ENCODE results near the gene QTRT2. TPM values are rescaled to one million over a fixed set of nuclear protein-coding genes. Genes with fewer than 3 reads are reported as not detected.

QTRT2 gene
- total RNA-seq, 4 donors from 2014 or later = 16.4 to 19.7 (median 18.9) TPM

DNA sequence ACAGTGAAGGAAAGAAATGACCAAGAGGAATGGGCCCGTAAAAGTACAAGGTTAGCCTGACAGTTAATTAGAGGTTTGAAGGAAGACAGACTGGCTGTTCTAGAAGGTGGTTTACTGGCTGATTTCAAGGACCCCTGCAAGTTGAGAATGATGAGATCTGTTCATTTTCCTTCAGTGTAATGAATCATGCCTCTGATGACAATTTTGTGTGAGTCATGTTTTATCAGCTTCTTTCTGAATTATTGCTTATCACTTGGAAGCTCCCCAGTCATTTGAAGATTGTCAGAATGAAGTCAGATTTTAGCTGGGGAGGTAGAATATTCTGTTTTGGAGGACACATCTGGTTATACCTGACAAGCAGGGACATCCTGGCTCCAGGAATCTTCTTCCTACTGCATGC is 71.7 kb downstream of the QTRT2 start:
- TF ChIP-seq, protein P1, sequence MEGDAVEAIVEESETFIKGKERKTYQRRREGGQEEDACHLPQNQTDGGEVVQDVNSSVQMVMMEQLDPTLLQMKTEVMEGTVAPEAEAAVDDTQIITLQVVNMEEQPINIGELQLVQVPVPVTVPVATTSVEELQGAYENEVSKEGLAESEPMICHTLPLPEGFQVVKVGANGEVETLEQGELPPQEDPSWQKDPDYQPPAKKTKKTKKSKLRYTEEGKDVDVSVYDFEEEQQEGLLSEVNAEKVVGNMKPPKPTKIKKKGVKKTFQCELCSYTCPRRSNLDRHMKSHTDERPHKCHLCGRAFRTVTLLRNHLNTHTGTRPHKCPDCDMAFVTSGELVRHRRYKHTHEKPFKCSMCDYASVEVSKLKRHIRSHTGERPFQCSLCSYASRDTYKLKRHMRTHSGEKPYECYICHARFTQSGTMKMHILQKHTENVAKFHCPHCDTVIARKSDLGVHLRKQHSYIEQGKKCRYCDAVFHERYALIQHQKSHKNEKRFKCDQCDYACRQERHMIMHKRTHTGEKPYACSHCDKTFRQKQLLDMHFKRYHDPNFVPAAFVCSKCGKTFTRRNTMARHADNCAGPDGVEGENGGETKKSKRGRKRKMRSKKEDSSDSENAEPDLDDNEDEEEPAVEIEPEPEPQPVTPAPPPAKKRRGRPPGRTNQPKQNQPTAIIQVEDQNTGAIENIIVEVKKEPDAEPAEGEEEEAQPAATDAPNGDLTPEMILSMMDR (IDR thresholded peaks at IDR 0.05) = no peak
- TF ChIP-seq POLR2A (IDR thresholded peaks at IDR 0.05) = no peak
- TF ChIP-seq EP300 (IDR thresholded peaks at IDR 0.05) = no peak
- no peak for TF ChIP-seq POLR2AphosphoS5 (IDR thresholded peaks at IDR 0.05)
- Histone ChIP-seq H3K4me3 (no peak overlapping the region), H3K9me3 (no peaks in the 10 kb centered on the region), H3K4me1 (no peaks in the 10 kb centered on the region), H3K36me3 (no peaks in the 10 kb centered on the region), H3K27ac (no peak overlapping the region), H3K27me3 (no peaks in the 10 kb centered on the region)
- no peak for DNase-seq (ENCODE audit: low spot score in 2 of 2)
- 55% methylated on average over 1 of the region's 1 CpG for WGBS

DNA sequence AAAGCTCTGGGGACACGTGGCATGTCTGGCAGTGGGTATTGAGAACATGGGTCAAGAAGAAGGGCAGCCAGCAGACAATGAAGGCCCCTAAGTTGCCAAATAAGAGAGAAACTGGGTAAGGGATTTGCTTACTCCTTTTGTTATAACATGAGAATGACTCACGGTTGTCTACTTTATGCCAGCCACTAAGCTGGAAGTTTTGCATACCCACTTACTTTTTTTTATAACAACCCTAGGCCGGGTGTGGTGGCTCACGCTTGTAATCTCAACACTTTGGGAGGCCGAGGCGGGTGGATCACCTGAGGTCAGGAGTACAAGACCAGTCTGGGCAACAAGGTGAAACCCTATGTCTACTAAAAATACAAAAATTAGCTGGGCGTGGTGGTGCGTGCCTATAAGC is 72.3 kb downstream of the QTRT2 start:
- H3K4me1 ChIP-seq = no peaks in the 10 kb centered on the region
- H3K36me3 ChIP-seq = no peaks in the 10 kb centered on the region
- WGBS = 86% methylated on average over 8 of the region's 8 CpGs
- no peak overlapping the region for H3K4me3 ChIP-seq
- H3K9me3 ChIP-seq = no peaks in the 10 kb centered on the region
- DNase-seq (ENCODE audit: low spot score in 2 of 2) = no peak
- H3K27me3 ChIP-seq = no peaks in the 10 kb centered on the region
- TF ChIP-seq, protein P1 (IDR thresholded peaks at IDR 0.05) = no peak
- TF ChIP-seq POLR2AphosphoS5 (IDR thresholded peaks at IDR 0.05) (no peak), EP300 (IDR thresholded peaks at IDR 0.05) (no peak), POLR2A (IDR thresholded peaks at IDR 0.05) (no peak)
- no peak overlapping the region for H3K27ac ChIP-seq

DNA sequence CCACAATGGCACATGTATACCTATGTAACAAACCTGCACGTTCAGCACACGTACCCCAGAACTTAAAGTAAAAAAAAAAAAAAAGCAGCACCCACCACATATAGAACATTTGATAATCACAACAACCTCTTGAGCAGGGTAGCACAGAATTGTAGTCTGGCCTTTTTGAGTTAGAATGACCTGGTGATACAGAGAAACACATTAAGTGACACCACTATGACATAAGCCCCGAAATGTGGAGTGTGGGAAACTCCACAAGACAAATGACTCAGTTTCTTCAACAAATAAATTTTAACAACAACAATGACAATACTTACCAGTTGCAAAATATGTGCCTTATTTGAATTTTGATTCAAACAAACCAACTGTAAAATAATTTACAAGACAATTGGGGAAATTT is 76.0 kb downstream of the QTRT2 start:
- TF ChIP-seq, protein P1 (IDR thresholded peaks at IDR 0.05) = no peak
- no peak for TF ChIP-seq POLR2A (IDR thresholded peaks at IDR 0.05)
- no peak for DNase-seq (ENCODE audit: low spot score in 2 of 2)
- 97% methylated on average over 3 of the region's 3 CpGs for WGBS
- Histone ChIP-seq H3K9me3 (no peaks in the 10 kb centered on the region), H3K27ac (no peak overlapping the region), H3K36me3 (no peaks in the 10 kb centered on the region), H3K27me3 (no peaks in the 10 kb centered on the region), H3K4me1 (no peaks in the 10 kb centered on the region), H3K4me3 (no peak overlapping the region)

DNA sequence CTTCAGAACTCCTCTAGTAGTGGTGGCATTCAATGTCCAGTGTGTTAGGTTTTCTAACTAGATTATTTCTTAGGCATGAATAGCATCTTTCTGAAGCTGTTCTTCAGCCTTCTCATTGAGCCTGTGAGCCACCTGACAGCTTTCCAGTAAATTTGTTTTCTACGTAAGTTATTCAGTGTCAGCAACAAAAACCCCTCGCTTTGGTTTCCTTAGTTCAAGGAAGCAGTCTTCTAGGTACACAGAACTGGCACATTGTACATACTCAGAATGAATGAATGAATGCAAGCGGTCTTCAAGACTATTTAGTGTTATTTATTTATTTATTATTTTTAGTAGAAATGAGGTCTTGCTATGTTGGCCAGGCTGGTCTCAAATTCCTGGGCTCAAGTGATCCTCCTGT is 77.4 kb downstream of the QTRT2 start:
- Histone ChIP-seq H3K36me3 (no peaks in the 10 kb centered on the region), H3K4me1 (no peaks in the 10 kb centered on the region), H3K27me3 (no peaks in the 10 kb centered on the region), H3K4me3 (no peak overlapping the region), H3K9me3 (no peaks in the 10 kb centered on the region), H3K27ac (no peak overlapping the region)
- no peak for DNase-seq (ENCODE audit: low spot score in 2 of 2)
- TF ChIP-seq POLR2AphosphoS5 (IDR thresholded peaks at IDR 0.05) = no peak
- TF ChIP-seq, protein P1 (IDR thresholded peaks at IDR 0.05) = no peak
- no peak for TF ChIP-seq EP300 (IDR thresholded peaks at IDR 0.05)
- no peak for TF ChIP-seq POLR2A (IDR thresholded peaks at IDR 0.05)
- WGBS = 97% methylated on average over 3 of the region's 3 CpGs

Other genes starting within 250 kb of the QTRT2 start
- 10 to 100 TPM; 16.5 to 70.9 (median 25.5) TPM for gene GRAMD1C, start 217.9 kb upstream of the QTRT2 start, total RNA-seq
- gene ZDHHC23, start 108.7 kb upstream of the QTRT2 start, total RNA-seq = 10 to 100 TPM in 3 of 4 donors, 1 to 10 TPM in 1; 10.0 to 21.2 (median 13.0) TPM
- 10 to 100 TPM in 1 of 4 donors, 1 to 10 TPM in 3; 2.6 to 10.9 (median 4.8) TPM for gene CCDC191, start 211 bp upstream of the QTRT2 start, total RNA-seq
- not detected for gene DRD3, start 122.3 kb downstream of the QTRT2 start, total RNA-seq
- not detected for gene ZNF80, start 180.8 kb downstream of the QTRT2 start, total RNA-seq
- gene TIGIT, start 237.3 kb downstream of the QTRT2 start, total RNA-seq = under 1 TPM in 1 of 4 donors, not detected in 3; 0.30 TPM

Measured in suprapubic skin (tissue), 4 donors.